GM21717 (cell line): Measurements from ENCODE around the gene EFNA2.
"Not testable (repeated sequence)": the region's sequence is repeated elsewhere in the genome, so short reads cannot be mapped to it uniquely, and the experiment has no call there.

Source experiments
- ATAC-seq: cut with Tn5 transposase; IDR thresholded peaks from one replicate; pipeline ENCODE4 v1.9.1; 2021; ENCODE audit warnings: mild to moderate bottlenecking, moderate library complexity; ENCODE audit not compliant: unreplicated experiment

Gene EFNA2

DNA sequence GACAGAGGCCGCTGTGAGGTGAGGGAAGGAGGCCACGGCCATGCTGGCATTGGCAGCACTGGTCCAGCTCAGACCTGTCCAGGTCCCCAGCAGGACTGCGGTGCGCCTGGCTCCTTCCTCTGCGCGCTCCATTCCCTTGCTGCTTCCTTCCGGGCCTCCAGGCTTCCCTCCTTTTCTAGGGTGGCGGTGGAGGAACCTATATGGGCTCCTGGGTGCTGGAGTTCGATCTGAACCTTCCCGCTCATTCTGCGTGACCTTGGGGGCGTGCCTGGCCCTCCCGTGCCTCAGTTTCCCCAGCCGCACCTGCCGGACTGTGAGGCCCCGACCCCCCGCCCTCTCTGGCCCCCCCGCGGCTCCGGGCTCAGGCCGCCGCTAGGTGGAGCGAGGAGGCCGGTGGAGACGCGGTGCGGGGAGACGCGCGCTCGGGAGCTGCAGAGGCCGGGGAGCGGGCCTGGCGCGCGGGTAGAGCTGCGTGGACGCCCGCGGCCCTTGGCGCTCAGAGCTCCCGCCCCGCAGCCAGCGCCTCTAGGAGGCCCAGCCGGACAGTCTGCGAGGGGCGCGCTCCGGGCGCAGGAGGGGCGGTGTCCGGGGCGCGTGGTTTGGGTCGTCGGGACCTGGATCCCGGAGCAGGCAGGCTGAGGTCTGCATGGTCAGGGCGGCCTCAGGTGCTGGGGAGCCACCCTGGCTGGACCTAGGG is 29.9 kb downstream of the EFNA2 start:
- no peak for ATAC-seq

DNA sequence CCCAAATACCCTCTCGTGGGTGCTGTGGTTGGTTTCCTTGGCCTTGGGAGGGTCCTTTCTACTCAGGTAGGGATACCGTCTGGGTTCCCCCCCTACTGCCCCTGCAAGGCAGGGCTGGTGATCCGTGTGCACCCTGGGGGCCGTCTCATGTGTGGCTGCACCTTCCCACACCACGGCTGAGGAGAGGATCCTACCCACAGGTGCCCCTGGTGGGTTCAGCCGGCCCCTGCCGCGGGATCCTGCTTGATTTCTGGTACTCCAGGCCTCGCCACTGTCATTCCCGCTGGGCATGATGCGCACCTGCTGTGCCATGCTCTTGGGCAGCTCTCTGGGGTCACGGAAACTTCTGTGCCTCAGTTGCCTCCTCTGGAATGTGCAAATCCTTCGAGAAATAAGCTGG is 30.8 kb downstream of the EFNA2 start:
- no peak for ATAC-seq

DNA sequence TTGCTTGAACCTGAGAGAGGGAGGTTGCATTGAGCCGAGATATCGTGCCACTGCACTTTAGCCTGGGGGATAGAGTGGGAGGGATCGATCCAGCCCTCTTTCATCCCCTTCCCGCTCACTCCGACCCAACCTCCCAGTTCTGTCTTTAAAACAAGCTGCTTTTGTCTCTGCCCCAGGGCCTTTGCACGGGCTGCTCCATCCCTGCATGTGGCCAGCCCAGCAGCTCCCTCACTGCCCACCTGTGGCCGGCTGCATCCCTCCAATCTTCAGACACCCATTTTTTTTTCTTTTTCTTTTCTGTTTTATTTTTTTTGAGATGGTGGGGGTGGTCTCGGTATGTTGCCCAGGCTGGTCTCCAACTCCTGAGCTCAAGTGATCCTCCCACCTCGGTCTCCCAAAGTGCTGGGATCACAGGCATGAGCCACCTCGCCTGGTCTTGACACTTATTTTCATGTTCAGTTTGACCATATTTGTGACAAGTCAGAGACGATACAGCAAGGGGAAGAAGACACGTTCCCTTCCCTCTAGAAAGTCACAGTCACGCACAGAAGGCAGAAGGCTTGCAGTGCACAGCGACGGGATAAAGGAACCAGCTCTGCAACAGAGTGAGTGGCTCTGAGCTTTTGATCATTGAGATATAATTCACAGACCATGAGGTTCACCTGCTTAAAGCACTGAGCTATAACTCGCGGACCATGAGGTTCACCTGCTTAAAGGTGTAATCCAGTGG is 31.8 kb downstream of the EFNA2 start:
- no peak for ATAC-seq

DNA sequence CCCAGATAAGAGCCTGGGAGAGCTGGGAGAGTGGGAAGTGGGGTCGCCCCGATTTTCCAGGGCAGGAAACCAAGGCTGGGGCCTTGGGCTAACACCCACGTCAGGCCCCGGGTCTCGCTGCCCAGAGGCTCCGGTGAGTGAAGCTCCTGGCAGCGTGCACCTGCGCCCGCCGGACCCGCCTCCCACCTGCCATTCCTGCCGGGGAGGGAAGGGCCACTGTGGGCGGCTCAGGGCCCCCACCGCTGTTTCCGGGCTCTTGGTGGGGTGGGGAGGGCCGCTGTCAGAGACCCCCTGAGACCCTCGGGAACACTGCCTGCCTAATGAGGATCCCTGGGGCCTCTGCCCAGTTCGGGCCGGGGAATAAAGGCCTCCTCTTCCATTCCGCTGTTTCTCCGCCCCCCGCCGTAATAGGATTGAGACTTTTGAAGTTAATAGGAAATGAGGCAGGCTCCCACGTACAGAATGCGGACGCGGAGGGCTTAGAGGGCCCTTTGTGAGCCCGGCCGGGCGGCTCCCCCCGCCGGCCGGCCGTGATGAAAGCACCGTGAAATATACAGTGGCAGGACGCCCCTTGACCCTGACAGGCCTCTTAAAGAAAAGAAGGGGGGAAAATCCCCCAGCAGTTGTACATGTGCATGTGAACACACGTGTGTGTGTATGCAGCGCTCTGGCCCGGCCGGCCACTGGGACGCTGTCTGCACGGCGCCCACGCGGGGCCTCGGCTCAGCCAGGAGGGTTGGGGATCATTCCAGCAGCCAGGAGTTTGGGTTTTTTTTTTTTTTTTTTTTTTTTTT is 33.2 kb downstream of the EFNA2 start:
- no peak for ATAC-seq

DNA sequence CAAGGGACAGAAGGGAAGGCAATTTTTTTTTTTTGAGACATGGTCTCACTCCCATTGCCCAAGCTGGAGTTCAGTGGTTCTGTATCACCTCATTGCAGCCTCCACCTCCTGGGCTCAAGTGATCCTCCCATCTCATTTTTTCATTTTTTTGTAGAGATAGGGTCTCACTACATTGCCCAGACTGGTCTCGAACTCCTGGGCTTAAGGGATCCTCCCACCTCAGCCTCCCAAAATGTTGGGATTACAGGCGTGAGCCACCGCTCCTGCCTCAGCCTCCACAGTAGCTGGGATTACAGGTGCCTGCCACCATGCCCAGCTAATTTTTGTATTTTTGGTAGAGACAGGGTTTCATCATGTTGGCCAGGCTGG is 34.6 kb downstream of the EFNA2 start:
- not testable (repeated sequence) for ATAC-seq

GRCh38 chr19:1321539-1321938 is 35.9 kb downstream of the EFNA2 start:
- ATAC-seq, result no peak

GRCh38 chr19:1322198-1322981 is 36.7 kb downstream of the EFNA2 start:
- no peak for ATAC-seq

- no peak for ATAC-seq
These were observed 38.7 kb downstream of the EFNA2 start for GRCh38 chr19:1324249-1324805.

- no peak for ATAC-seq
These were observed 39.3 kb downstream of the EFNA2 start for GRCh38 chr19:1324806-1325567.

GRCh38 chr19:1325568-1326294 is 40.1 kb downstream of the EFNA2 start:
- ATAC-seq, result no peak

GRCh38 chr19:1327125-1327524 is 41.5 kb downstream of the EFNA2 start:
- ATAC-seq, result no peak

DNA sequence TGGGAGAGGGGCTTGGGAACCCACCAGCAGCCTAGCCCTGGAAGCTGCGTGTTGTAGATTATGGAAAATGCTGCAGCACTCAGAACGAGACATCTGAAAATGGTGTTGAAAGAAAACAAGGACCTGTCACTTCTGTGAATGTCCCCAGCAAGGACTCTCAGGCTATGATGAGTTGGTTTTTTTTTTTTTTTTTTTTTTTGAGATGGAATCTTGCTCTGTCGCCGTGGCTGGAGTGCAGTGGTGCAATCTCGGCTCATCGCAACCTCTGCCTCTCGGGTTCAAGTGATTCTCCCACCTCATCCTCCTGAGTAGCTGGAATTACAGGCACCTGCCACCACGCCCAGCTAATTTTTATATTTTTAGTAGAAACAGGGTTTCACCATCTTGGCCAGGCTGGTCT is 46.5 kb downstream of the EFNA2 start:
- ATAC-seq, result not testable (repeated sequence)

- ATAC-seq, result no peak
These were observed 50.5 kb downstream of the EFNA2 start for GRCh38 chr19:1336079-1336684.

DNA sequence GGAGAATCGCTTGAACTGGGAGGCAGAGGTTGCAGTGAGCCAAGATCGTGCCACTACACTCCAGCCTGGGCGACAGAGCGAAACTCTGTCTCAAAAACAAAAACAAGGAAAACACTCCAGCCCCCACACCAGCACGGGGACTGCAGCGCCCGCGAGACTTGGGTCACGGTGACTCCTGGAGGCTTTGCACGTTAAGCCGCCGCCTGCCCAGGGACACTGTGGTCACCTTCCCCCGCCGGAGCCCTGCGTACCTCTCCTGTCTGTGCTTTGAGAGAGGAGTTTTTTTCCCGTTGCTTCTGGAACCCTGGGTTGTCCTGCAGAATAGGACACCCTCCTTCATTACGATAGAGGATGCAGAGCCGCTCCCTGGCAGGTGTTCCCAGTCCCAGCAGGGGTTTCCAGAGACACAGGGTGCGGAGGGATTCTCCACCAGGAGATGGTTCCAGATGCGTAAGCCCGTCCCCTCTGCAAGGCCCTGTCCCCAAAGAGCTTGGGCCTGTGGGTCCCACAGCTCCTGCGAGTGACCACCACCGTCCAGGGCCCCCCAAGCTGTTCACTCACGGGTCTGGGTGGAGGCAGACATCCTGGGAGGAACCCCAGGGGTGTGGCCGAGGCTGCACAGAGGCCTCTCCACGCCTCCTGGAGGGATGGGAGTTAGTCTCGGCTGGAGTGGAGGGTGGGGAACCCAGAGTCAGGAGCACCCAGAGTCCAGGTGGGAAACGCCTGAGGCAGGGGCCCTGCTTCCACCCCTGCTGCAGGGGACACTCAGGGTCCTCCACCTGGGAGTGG is 55.2 kb downstream of the EFNA2 start:
- ATAC-seq, result no peak

- ATAC-seq, result no peak
These were observed 57.4 kb downstream of the EFNA2 start for GRCh38 chr19:1343041-1343440.

GRCh38 chr19:1349211-1349610 is 63.5 kb downstream of the EFNA2 start:
- ATAC-seq, result no peak

DNA sequence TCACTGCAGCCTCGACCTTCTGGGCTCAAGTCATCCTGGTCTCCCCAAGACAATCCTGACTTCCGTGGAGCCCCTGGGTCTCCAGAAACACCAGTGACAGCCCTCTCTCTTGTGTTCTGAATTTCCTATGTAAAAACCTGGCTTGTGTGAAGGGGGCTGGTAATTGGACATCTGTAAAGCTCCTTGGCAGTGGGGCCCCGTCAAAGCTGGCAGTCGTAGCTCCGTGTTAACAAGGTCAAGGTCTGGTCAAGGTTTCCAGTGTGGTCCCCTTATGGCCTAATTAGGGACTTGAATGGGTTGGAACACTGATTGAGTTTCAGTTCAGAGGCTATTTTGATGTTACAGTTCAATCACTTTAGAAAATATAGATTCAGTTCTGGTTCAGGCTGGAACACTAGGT is 65.2 kb downstream of the EFNA2 start:
- ATAC-seq, result no peak
